HG02840 (cell line): ENCODE data around the gene TEAD3.

Experiments used
- ATAC-seq: cut with Tn5 transposase; IDR thresholded peaks from one replicate; pipeline ENCODE4 v1.9.1; 2021; ENCODE audit warnings: mild to moderate bottlenecking, moderate library complexity, moderate number of reproducible peaks; ENCODE audit not compliant: unreplicated experiment, low FRiP score

TEAD3 gene

GRCh38 chr6:35493307-35493983 lies 3.4 kb downstream of the TEAD3 start:
- no peak for ATAC-seq

- no peak for ATAC-seq
These were observed 4.0 kb downstream of the TEAD3 start for GRCh38 chr6:35492974-35493284.

- no peak for ATAC-seq
These were observed 4.5 kb downstream of the TEAD3 start for GRCh38 chr6:35492258-35492973.

GRCh38 chr6:35491558-35492257 lies 5.2 kb downstream of the TEAD3 start:
- no peak for ATAC-seq

GRCh38 chr6:35490821-35491557 lies 5.9 kb downstream of the TEAD3 start:
- ATAC-seq: no peak

- no peak for ATAC-seq
These were observed 6.7 kb downstream of the TEAD3 start for GRCh38 chr6:35489995-35490791.

- no peak for ATAC-seq
These were observed 7.8 kb downstream of the TEAD3 start for GRCh38 chr6:35489066-35489465.

GRCh38 chr6:35488517-35488862 lies 8.4 kb downstream of the TEAD3 start:
- ATAC-seq: no peak

- no peak for ATAC-seq
These were observed 9.0 kb downstream of the TEAD3 start for GRCh38 chr6:35487658-35488516.

GRCh38 chr6:35486005-35486925 lies 10.6 kb downstream of the TEAD3 start:
- no peak for ATAC-seq

GRCh38 chr6:35485402-35485877 lies 11.4 kb downstream of the TEAD3 start:
- no peak for ATAC-seq

GRCh38 chr6:35484921-35485392 lies 11.9 kb downstream of the TEAD3 start:
- ATAC-seq: no peak

- ATAC-seq: no peak
These were observed 12.8 kb downstream of the TEAD3 start for GRCh38 chr6:35483893-35484645.

- ATAC-seq: no peak
These were observed 13.4 kb downstream of the TEAD3 start for GRCh38 chr6:35483490-35483889.

GRCh38 chr6:35483062-35483461 lies 13.8 kb downstream of the TEAD3 start:
- ATAC-seq: no peak

- ATAC-seq: no peak
These were observed 15.7 kb downstream of the TEAD3 start for GRCh38 chr6:35481226-35481625.

- ATAC-seq: no peak
These were observed 16.7 kb downstream of the TEAD3 start for GRCh38 chr6:35480176-35480575.
